ENCODE data around the gene MARCHF4. TPM values are rescaled to one million over a fixed set of nuclear protein-coding genes. Genes with fewer than 3 reads are reported as not detected.
A peak's percentile ranks its signal among the peaks of the same experiment; 100 is the strongest.

MARCHF4 gene
- total RNA-seq: not detected

GRCh38 chr2:216371721-216372702 is at the start of gene MARCHF4:
MARCHF4 (minus strand) TSS chr2:216372483; CDS start chr2:216370260, 2,223 bp downstream.
- no peaks in the 10 kb centered on the region for H3K9me3 ChIP-seq
- no peak for TF ChIP-seq EP300 (IDR thresholded peaks at IDR 0.05)
- TF ChIP-seq POLR2A (IDR thresholded peaks at IDR 0.05): no peak
- no peak for TF ChIP-seq CTCF (IDR thresholded peaks at IDR 0.05)
- H3K27ac ChIP-seq: no peak within 1 kb of the TSS
- peak within 1 kb of the TSS in 1 of 4 donors; percentile 15 for H3K4me3 ChIP-seq
- 2 to 3% methylated on average over 58 to 59 of the region's 60 CpGs for WGBS, 2 donors
- peak in 1 of 2 donors; percentile 44 for DNase-seq (ENCODE audit: low spot score in 2 of 2)
- no peaks in the 10 kb centered on the region for H3K36me3 ChIP-seq
- H3K27me3 ChIP-seq: peaks cover 0 to 64% of the 10 kb centered on the region in 2 donors
- peaks cover 0 to 18% (median 0%) of the 10 kb centered on the region in 4 donors for H3K4me1 ChIP-seq

GRCh38 chr2:216420367-216421101 is 48.3 kb upstream of the MARCHF4 start:
- Histone ChIP-seq H3K4me3 (no peak overlapping the region), H3K36me3 (peaks cover 5 to 88% (median 8%) of the 10 kb centered on the region in 3 donors), H3K27me3 (no peaks in the 10 kb centered on the region), H3K4me1 (no peaks in the 10 kb centered on the region), H3K9me3 (peaks cover 0 to 6% (median 0%) of the 10 kb centered on the region in 4 donors), H3K27ac (no peak overlapping the region)
- DNase-seq (ENCODE audit: low spot score in 2 of 2): no peak
- no peak for TF ChIP-seq POLR2A (IDR thresholded peaks at IDR 0.05)
- no peak for TF ChIP-seq CTCF (IDR thresholded peaks at IDR 0.05)
- TF ChIP-seq EP300 (IDR thresholded peaks at IDR 0.05): no peak
- WGBS, 2 donors: 76 to 78% methylated on average over 9 of the region's 9 CpGs

GRCh38 chr2:216418981-216419380 is 46.7 kb upstream of the MARCHF4 start:
- TF ChIP-seq POLR2A (IDR thresholded peaks at IDR 0.05) (no peak), CTCF (IDR thresholded peaks at IDR 0.05) (no peak), EP300 (IDR thresholded peaks at IDR 0.05) (no peak)
- no peaks in the 10 kb centered on the region for H3K27me3 ChIP-seq
- H3K4me3 ChIP-seq: no peak overlapping the region
- no peak overlapping the region for H3K27ac ChIP-seq
- no peaks in the 10 kb centered on the region for H3K4me1 ChIP-seq
- peaks cover 0 to 83% (median 0%) of the 10 kb centered on the region in 3 donors for H3K36me3 ChIP-seq
- H3K9me3 ChIP-seq: no peaks in the 10 kb centered on the region
- WGBS, 2 donors: 67 to 79% methylated on average over 1 of the region's 1 CpG
- DNase-seq (ENCODE audit: low spot score in 2 of 2): no peak

GRCh38 chr2:216416571-216417307 is 44.5 kb upstream of the MARCHF4 start:
- H3K4me1 ChIP-seq: peaks cover 0 to 9% (median 3%) of the 10 kb centered on the region in 4 donors
- TF ChIP-seq CTCF (IDR thresholded peaks at IDR 0.05) (no peak), POLR2A (IDR thresholded peaks at IDR 0.05) (no peak), EP300 (IDR thresholded peaks at IDR 0.05) (no peak)
- H3K4me3 ChIP-seq: no peak overlapping the region
- H3K27me3 ChIP-seq: no peaks in the 10 kb centered on the region
- 85 to 94% methylated on average over 6 of the region's 6 CpGs for WGBS, 2 donors
- H3K36me3 ChIP-seq: peaks cover 0 to 60% (median 0%) of the 10 kb centered on the region in 3 donors
- no peak overlapping the region for H3K27ac ChIP-seq
- no peak for DNase-seq (ENCODE audit: low spot score in 2 of 2)
- H3K9me3 ChIP-seq: no peaks in the 10 kb centered on the region
